LNCAP (cell line): Measurements from ENCODE around the gene POU2AF3.

Experiments used
- TF ChIP-seq, protein P1 (sequence below): fragments of 450-650 bp; IDR thresholded peaks from 2 replicates; pipeline ENCODE4 v1.5.1; 2017; ENCODE audit warnings: mild to moderate bottlenecking

The POU2AF3 gene

DNA sequence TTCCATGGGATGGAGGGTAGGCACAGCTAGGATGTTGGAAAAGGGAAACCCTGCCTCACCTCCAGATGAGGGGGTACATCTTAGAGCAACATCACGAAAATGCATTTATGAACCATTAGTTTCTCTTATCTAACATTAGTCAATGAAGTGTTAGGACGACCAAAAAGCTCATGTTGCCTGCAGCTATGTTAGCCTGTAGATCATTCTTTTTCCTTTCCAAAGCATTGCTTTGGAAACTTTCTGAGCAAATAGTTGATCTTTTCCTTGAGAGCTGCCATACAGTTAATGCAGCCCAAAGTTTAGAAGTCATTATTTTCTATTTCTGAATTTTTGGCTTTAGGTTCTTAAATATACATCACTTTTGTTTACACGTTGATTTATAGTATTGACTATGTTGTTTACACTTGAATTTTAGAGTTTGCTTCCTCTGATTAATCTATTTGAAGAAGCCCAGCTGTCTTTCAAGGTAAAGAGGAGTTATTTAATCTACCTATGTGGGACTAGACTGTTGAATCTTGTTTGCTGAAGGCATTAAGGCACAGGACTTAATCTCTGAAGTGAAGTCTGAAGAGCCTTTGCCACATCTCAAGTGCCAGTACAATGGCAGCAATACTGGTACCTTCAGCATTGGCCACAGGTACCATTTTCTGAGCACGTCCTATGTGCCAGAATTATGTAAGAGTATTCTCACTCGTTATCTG, 11.0 kb downstream of the POU2AF3 start:
- TF ChIP-seq, protein P1, sequence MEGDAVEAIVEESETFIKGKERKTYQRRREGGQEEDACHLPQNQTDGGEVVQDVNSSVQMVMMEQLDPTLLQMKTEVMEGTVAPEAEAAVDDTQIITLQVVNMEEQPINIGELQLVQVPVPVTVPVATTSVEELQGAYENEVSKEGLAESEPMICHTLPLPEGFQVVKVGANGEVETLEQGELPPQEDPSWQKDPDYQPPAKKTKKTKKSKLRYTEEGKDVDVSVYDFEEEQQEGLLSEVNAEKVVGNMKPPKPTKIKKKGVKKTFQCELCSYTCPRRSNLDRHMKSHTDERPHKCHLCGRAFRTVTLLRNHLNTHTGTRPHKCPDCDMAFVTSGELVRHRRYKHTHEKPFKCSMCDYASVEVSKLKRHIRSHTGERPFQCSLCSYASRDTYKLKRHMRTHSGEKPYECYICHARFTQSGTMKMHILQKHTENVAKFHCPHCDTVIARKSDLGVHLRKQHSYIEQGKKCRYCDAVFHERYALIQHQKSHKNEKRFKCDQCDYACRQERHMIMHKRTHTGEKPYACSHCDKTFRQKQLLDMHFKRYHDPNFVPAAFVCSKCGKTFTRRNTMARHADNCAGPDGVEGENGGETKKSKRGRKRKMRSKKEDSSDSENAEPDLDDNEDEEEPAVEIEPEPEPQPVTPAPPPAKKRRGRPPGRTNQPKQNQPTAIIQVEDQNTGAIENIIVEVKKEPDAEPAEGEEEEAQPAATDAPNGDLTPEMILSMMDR, result no peak

DNA sequence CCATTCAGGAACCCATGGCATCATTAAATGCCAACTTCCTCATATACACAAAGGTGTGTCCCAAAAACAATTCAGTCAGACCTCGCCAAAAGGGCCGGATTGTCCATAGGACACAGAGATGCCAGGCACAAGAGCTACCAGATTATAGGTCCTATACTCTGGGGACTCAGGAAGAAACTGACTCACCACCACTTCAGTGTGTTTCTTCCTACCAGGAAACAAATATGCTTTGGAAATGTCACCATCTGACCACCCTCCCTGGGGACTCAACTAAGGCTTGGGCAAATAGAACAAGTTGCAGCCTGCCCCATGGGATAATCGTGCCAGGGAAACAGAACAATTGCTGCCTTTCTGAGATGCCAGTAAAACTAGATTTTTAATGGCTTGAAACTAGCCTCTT, 11.7 kb downstream of the POU2AF3 start:
- TF ChIP-seq, protein P1, result no peak

DNA sequence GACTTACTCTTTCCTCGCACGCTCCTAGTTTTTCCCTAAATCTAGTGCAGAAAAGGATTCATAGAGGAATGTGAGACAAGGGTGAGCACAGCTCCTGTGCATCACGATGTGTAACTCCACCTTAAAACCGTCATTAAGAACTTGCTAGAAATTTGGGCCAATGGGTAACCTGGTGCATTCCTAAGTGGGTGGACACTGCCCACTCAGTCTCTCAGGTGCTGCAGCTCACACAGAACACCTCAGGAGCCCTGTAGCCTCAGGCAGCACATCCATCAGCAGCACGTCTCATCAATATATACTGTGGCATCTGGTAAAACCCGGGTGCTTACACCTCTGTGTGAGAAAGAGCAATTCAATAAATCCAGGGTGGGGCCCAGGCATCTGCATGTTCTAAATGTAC, 12.4 kb downstream of the POU2AF3 start:
- TF ChIP-seq, protein P1, result no peak

DNA sequence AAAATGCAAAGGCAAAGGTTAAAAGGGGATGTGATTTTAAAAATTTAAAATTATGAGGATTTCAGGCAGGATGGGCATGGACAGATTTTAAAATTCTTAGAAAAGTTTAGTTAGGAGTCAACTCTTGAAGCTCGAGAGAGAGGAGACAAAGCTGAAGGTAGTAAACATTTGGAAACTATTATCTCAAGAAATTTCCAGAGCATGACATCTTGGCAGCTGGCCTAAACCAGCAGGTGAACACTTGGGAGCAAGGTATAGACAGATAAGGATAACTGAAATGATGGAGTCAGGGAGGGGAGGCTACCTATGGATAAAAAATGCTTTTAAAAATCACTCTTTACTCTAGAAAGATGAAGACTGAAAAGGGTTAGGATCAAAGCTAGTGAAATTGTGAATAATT, 13.7 kb downstream of the POU2AF3 start:
- TF ChIP-seq, protein P1, result no peak

DNA sequence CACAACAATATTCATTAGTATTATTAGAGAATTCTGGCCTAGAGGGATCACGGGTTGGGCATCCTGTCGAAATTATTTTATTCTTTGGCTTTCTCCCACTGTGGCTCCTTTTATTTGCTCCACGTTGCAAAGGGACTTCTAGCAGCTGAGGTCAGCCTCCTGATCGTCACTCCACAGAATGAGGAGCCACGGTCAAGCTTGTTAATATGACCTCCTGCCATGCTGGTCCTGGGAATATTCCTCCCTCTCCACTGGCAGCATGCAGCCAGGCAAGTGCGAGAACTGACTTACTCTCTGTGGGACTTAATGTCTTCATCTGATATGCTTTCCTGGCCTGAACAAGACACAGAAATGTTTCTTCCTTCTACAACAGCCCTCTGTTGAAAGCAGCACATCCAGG, 20.9 kb downstream of the POU2AF3 start:
- TF ChIP-seq, protein P1, result no peak

DNA sequence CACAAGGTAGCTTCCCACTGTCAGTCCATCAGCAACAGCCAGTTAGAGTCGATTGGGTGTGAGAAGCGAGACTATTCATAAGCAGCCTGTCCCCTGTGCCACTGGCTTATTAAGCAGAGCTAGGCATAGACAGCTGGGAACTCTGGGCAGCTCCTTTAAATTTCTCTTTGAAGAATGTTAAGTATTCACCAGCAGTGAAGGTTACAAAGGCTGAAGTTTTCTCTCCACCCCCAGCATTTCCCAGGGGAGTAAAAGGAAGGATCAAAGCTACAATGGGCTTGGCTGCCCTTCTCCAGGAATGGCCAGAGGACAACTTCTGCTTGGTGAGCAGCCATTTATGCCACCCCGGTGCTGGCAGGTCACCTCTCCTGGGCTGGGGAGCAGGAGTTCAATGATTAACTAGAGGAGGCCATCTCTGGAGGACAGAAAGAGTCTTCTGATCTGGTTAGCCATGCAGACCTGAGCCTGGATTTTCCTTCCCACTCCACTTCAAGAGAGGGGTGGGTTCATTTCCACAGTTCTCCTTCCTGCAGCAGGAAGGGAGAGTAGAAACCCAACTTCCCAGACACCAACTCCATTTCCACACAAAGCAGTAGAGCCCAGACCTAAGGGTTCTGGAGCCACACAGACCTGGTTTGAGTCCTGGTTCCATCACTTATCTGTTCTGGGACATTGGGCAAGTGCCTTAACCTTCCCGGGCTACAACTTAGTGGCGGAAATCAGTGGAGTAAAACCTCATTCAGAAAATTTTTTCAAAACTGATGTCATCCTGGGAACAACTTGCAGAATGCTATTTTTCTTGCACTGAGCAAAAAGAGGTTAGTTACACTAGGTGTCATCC, 22.6 kb downstream of the POU2AF3 start:
- TF ChIP-seq, protein P1, result no peak

DNA sequence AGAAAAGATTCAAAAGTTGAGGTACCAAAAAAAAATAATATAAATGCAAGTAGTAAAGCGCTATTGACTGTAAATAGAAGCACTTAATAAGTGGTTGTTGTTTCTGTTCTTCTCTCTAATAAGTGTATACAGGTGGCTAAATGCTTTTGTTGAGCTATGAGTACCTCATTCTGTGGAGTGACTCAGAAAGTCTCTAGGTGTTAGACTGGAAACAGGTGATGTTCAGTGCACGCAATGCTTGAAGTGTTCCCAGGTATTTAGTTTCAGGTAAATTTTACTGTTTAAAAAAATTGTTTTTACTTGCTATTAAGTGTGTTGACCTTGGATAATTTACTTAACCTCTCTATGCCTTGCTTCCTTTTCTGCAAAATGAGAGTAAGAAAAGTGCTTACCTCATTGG, 24.2 kb downstream of the POU2AF3 start:
- TF ChIP-seq, protein P1, result no peak
